HG03280 (cell line): ENCODE measurements around the gene TAOK2.

Experiments used
- ATAC-seq: cut with Tn5 transposase; IDR thresholded peaks from one replicate; pipeline ENCODE4 v1.9.1; 2021; ENCODE audit warnings: mild to moderate bottlenecking, moderate library complexity; ENCODE audit not compliant: unreplicated experiment

The TAOK2 gene

GRCh38 chr16:29986931-29987330 lies 13.3 kb downstream of the TAOK2 start:
- no peak for ATAC-seq

- ATAC-seq, result no peak
Observed at GRCh38 chr16:29987371-29988085, 13.9 kb downstream of the TAOK2 start.

DNA sequence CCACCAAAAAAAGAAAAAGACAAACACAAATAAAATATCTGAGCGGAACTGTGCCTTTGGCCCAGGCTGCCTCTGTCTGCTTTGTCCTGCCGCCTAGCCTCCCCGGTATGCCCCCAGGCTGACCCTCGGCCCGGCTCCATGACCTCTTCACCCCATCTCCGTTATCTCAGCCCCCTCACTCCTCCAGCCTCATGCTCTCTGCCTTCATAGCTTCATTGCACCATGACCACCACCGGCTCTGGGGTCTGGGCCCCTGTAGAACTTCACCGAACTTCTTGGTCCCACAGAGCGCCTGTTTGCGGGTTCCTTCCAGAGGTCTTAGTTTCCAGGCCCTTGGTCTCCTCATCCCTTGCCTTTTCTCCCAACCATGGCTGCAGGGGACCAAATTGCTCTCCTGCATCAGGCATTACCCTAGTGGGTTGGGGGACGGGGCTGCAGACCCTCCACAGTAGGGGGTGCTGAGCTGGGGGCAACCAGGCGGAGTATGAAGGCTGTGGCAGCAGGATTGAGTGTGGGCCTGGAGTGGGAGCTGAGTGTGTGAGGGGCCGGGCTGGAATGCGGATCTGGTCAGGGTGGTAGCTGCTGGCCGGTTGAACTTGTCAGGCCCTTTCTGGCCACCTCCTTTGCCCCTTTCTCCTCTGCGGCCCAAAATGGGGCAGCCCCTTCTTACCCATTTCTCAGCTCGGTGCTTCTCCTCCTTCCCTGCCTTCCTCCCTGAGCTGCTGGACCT lies 14.8 kb downstream of the TAOK2 start:
- ATAC-seq, result no peak

DNA sequence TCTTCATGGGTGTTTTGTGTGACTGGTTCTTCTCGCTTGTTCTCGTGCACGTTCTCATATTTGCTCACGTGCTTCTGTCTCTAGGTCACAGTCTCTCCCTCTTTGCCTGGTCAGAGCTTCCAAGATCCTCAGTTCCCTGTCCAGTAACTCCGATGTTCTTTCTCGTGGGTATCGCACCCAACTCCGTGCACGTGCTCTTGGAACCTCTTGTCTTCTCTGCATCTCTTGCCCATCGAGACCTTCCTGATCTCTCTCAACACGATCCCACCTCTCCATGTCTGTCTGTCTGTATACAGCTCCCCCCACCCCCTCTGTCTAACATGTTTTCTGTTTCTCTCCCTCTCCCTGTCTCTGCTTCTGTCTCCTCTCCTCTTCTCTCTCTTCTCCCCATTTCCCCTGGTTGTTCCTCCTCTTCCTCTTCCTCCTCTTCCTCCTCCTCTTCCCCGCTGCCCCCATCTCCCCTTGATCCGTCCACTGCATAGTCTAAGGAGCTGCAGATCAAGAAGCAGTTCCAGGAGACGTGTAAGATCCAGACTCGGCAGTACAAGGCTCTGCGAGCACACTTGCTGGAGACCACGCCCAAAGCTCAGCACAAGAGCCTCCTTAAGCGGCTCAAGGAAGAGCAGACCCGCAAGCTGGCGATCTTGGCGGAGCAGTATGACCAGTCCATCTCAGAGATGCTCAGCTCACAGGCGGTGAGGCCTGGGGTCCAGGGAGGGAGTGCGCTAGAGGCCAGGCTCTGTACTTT lies 15.6 kb downstream of the TAOK2 start:
- ATAC-seq, result no peak

- no peak for ATAC-seq
Observed at GRCh38 chr16:29990034-29990433, 16.4 kb downstream of the TAOK2 start.

GRCh38 chr16:29990883-29991570 lies 17.4 kb downstream of the TAOK2 start:
- no peak for ATAC-seq

DNA sequence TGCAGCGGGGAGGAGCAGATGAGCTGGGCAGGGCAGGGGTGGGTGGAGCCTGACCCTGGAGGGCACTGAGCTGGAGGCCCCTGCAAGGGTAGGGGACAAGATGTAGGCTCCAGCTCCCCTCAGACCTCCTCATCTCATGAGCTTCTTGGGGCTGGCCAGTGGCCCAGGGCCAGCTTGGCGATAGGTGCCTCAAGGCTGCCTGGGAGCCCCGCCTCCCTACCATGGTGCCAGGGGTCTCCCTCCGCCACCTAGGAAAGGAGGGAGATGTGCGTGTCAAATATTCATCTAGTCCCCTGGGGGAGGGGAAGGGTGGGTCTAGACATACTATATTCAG lies 17.9 kb downstream of the TAOK2 start:
- no peak for ATAC-seq

- no peak for ATAC-seq
Observed at GRCh38 chr16:29992344-29992967, 18.8 kb downstream of the TAOK2 start.

GRCh38 chr16:29993191-29993902 lies 19.7 kb downstream of the TAOK2 start:
- ATAC-seq, result no peak

- ATAC-seq, result no peak
Observed at GRCh38 chr16:29993903-29994599, 20.4 kb downstream of the TAOK2 start.

- ATAC-seq, result peak; percentile 40
Observed at GRCh38 chr16:29994600-29995323, 21.1 kb downstream of the TAOK2 start.

GRCh38 chr16:29995324-29995910 lies 21.7 kb downstream of the TAOK2 start, which contains the start of gene HIRIP3:
Gene HIRIP3, minus strand, starts transcription at chr16:29995617. Its CDS starts 12 bp downstream, at chr16:29995605.
- peak; percentile 46 for ATAC-seq

- ATAC-seq, result peak; percentile 92
Observed at GRCh38 chr16:29995911-29996765, 22.5 kb downstream of the TAOK2 start, which contains the start of gene INO80E. Gene INO80E, plus strand, starts transcription at chr16:29996241. Its CDS starts 70 bp downstream, at chr16:29996311.

DNA sequence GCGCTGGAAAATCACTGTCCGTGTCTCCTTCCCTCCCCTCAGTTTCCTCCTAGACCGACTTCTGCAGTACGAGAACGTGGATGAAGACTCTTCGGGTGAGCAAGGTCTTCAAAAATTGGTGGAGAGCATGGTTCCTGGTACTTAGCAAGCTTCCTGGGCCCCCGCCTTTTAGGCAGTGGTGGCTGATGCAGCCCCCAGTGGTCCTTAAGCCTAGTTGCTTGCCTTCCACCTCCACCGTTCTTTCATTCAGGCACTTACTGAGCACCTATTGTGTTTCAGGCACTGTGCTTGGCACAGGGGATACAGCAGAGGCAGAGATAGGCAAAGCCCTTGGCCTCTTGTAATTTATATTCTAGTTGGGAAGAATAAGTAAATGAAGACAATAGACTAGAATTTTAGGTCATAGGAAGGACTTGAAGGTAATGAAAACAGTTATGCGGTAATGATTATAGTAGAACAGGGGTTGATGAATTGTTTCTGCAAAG lies 23.1 kb downstream of the TAOK2 start:
- ATAC-seq, result no peak

GRCh38 chr16:29999605-30000004 lies 25.9 kb downstream of the TAOK2 start:
- ATAC-seq, result no peak

DNA sequence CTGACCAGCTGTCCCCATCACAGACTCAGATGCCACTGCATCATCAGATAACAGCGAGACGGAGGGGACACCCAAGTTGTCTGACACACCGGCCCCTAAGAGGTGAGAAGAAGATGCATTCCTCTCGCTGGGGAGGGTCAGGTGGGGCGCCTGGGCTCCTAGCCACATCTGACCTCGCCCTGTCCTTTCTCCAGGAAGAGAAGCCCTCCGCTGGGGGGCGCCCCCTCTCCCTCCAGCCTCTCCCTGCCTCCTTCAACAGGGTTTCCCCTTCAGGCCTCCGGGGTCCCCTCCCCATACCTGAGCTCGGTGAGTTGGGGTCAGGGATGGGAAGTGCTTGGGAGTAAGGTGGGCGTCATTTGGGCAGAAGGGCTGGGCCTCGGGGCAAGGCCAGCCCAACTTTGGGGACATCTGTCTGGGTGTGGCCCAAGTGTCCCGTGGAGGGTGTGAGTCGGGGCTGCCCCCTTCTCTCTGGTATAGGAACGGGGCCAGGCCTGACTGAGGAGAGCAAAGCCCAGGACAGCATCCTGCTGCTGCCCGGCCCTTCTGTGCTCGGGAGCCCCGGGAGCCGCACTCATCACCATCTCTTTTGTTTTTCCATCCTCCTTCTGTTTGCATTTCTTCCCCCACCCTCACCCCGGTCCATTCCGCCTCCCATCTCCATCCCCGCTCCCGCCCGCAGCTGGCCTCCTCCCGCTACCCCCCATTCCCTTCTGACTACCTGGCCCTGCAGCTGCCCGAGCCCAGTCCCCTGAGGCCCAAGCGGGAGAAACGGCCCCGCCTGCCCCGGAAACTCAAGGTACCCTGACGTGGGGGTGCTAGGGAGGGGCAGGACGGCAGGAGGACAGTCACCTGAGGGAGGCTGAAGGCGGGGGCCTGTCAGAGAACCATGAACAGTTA lies 27.3 kb downstream of the TAOK2 start:
- no peak for ATAC-seq
